ENCODE measurements around the gene RS1.

DNA sequence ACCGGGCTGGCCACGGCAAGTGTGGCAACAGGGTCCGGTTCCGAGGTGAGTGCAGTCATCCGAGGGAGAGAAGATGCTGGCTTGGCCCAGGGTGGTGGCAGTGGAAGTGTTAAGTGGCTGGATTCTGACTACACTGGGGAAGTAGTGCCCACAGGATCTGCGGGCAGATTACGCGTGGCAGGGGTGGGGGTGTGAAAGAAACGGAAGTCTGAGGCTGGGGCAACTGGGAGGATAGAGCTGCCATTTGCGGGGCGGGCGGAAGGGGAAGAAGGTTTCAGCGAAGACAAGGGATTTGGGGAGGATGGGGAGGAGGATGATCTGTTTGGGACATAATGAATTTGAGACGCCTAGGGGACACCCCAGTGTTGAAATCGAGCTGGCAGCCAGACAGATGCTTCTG is 5.3 kb downstream of the RS1 start:
- no peak for TF ChIP-seq POLR2A (IDR thresholded peaks at IDR 0.05)
- TF ChIP-seq, protein P1, sequence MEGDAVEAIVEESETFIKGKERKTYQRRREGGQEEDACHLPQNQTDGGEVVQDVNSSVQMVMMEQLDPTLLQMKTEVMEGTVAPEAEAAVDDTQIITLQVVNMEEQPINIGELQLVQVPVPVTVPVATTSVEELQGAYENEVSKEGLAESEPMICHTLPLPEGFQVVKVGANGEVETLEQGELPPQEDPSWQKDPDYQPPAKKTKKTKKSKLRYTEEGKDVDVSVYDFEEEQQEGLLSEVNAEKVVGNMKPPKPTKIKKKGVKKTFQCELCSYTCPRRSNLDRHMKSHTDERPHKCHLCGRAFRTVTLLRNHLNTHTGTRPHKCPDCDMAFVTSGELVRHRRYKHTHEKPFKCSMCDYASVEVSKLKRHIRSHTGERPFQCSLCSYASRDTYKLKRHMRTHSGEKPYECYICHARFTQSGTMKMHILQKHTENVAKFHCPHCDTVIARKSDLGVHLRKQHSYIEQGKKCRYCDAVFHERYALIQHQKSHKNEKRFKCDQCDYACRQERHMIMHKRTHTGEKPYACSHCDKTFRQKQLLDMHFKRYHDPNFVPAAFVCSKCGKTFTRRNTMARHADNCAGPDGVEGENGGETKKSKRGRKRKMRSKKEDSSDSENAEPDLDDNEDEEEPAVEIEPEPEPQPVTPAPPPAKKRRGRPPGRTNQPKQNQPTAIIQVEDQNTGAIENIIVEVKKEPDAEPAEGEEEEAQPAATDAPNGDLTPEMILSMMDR (IDR thresholded peaks at IDR 0.05): no peak
